DMS79 treated with DMSO at 0.1 percent for 48 hours (cell line): ENCODE results near the gene THAP3.

Experiments
- DNase-seq: peaks from one replicate; lab custom pipeline; 2025; lab: John Stamatoyannopoulos, UW

Gene THAP3

GRCh38 chr1:6673816-6674398, 49.2 kb downstream of the THAP3 start:
- DNase-seq = no peak

- no peak for DNase-seq
These were observed 50.1 kb downstream of the THAP3 start for GRCh38 chr1:6674771-6675170.

GRCh38 chr1:6675941-6676340, 51.3 kb downstream of the THAP3 start:
- DNase-seq = no peak
